Measurements from ENCODE around the gene USP22.

The USP22 gene

GRCh38 chr17:21036361-21036881 lies 6.4 kb downstream of the USP22 start:
- TF ChIP-seq CTCF (IDR thresholded peaks at IDR 0.05; ENCODE audit: low read length, missing control alignments), result no peak
- DNase-seq (ENCODE audit: low read depth), result no peak
- no peak overlapping the region for H3K4me3 ChIP-seq (replicated peaks; ENCODE audit: low read depth, low read length)

- TF ChIP-seq CTCF (IDR thresholded peaks at IDR 0.05; ENCODE audit: low read length, missing control alignments), result no peak
- no peak for DNase-seq (ENCODE audit: low read depth)
- H3K4me3 ChIP-seq (replicated peaks; ENCODE audit: low read depth, low read length), result no peak overlapping the region
These were observed 7.4 kb downstream of the USP22 start for GRCh38 chr17:21035406-21035805.

- DNase-seq (ENCODE audit: low read depth), result no peak
- no peak for TF ChIP-seq CTCF (IDR thresholded peaks at IDR 0.05; ENCODE audit: low read length, missing control alignments)
- peak overlapping the region; percentile 4 for H3K4me3 ChIP-seq (replicated peaks; ENCODE audit: low read depth, low read length)
These were observed 8.2 kb downstream of the USP22 start for GRCh38 chr17:21034340-21035235.

GRCh38 chr17:21033350-21033749 lies 9.5 kb downstream of the USP22 start:
- no peak for DNase-seq (ENCODE audit: low read depth)
- H3K4me3 ChIP-seq (replicated peaks; ENCODE audit: low read depth, low read length), result no peak overlapping the region
- no peak for TF ChIP-seq CTCF (IDR thresholded peaks at IDR 0.05; ENCODE audit: low read length, missing control alignments)

GRCh38 chr17:21031756-21032396 lies 10.9 kb downstream of the USP22 start:
- no peak overlapping the region for H3K4me3 ChIP-seq (replicated peaks; ENCODE audit: low read depth, low read length)

GRCh38 chr17:21030375-21030774 lies 12.4 kb downstream of the USP22 start:
- no peak for DNase-seq (ENCODE audit: low read depth)
- TF ChIP-seq CTCF (IDR thresholded peaks at IDR 0.05; ENCODE audit: low read length, missing control alignments), result no peak
- H3K4me3 ChIP-seq (replicated peaks; ENCODE audit: low read depth, low read length), result no peak overlapping the region

More at GRCh38 chr17:21031756-21032396, 10.9 kb downstream of the USP22 start:
- TF ChIP-seq CTCF (IDR thresholded peaks at IDR 0.05; ENCODE audit: low read length, missing control alignments), result no peak
- DNase-seq (ENCODE audit: low read depth), result no peak

Data from fibroblast of pulmonary artery (primary cell).